GM12892 (cell line): ENCODE results near the gene ARL11.
"Not testable (repeated sequence)": the region's sequence is repeated elsewhere in the genome, so short reads cannot be mapped to it uniquely, and the experiment has no call there.

Source experiments
- POLR2A ChIP-seq: IDR thresholded peaks from 2 replicates; pipeline ENCODE4 v1.6.1; 2011; ENCODE audit warnings: low read depth, low read length, control low read depth
- POLR2AphosphoS5 ChIP-seq: IDR thresholded peaks from 2 replicates; pipeline ENCODE4 v1.6.1; 2011; ENCODE audit warnings: low read depth, low read length, control low read depth
- TAF1 ChIP-seq: IDR thresholded peaks from 2 replicates; pipeline ENCODE4 v1.6.1; 2011; ENCODE audit warnings: low read depth, mild to moderate bottlenecking, control low read depth, low read length, borderline replicate concordance

- TF ChIP-seq POLR2A, POLR2AphosphoS5, TAF1: not testable (repeated sequence)
Observed at GRCh38 chr13:49593876-49594275, 34.4 kb upstream of the ARL11 start.
